ENCODE data around the gene LRRC4C.

DNA sequence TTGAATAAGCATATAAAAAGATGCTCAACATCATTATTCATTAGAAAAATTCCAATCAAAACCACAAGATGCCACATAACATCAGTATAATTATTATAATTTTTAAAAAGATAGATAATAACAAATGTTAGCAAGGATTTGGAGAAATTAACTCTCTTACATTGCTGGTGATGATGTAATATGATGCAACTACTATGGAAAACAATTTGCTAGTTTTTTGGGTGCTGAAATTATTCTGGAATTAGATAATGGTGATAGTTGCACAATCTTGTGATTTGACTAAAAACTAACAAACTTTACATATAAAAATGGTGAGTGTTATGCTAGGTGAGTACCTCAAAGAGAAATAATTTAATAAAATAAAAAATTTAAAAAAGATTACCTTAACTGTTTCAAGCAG lies 412.2 kb downstream of the LRRC4C start:
- TF ChIP-seq, protein P1, sequence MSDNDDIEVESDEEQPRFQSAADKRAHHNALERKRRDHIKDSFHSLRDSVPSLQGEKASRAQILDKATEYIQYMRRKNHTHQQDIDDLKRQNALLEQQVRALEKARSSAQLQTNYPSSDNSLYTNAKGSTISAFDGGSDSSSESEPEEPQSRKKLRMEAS (CRISPR knock-in tag; IDR thresholded peaks at IDR 0.05): no peak
- no peak for TF ChIP-seq TCF7 (CRISPR knock-in tag; IDR thresholded peaks at IDR 0.05; ENCODE audit: low read depth)
- TF ChIP-seq, protein P2, sequence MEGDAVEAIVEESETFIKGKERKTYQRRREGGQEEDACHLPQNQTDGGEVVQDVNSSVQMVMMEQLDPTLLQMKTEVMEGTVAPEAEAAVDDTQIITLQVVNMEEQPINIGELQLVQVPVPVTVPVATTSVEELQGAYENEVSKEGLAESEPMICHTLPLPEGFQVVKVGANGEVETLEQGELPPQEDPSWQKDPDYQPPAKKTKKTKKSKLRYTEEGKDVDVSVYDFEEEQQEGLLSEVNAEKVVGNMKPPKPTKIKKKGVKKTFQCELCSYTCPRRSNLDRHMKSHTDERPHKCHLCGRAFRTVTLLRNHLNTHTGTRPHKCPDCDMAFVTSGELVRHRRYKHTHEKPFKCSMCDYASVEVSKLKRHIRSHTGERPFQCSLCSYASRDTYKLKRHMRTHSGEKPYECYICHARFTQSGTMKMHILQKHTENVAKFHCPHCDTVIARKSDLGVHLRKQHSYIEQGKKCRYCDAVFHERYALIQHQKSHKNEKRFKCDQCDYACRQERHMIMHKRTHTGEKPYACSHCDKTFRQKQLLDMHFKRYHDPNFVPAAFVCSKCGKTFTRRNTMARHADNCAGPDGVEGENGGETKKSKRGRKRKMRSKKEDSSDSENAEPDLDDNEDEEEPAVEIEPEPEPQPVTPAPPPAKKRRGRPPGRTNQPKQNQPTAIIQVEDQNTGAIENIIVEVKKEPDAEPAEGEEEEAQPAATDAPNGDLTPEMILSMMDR (IDR thresholded peaks at IDR 0.05): no peak
- TF ChIP-seq, protein P3, sequence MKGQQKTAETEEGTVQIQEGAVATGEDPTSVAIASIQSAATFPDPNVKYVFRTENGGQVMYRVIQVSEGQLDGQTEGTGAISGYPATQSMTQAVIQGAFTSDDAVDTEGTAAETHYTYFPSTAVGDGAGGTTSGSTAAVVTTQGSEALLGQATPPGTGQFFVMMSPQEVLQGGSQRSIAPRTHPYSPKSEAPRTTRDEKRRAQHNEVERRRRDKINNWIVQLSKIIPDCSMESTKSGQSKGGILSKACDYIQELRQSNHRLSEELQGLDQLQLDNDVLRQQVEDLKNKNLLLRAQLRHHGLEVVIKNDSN (CRISPR knock-in tag; IDR thresholded peaks at IDR 0.05): no peak
- TF ChIP-seq, protein P4, sequence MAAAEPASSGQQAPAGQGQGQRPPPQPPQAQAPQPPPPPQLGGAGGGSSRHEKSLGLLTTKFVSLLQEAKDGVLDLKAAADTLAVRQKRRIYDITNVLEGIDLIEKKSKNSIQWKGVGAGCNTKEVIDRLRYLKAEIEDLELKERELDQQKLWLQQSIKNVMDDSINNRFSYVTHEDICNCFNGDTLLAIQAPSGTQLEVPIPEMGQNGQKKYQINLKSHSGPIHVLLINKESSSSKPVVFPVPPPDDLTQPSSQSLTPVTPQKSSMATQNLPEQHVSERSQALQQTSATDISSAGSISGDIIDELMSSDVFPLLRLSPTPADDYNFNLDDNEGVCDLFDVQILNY (CRISPR knock-in tag; IDR thresholded peaks at IDR 0.05): no peak
- TF ChIP-seq, protein P5, sequence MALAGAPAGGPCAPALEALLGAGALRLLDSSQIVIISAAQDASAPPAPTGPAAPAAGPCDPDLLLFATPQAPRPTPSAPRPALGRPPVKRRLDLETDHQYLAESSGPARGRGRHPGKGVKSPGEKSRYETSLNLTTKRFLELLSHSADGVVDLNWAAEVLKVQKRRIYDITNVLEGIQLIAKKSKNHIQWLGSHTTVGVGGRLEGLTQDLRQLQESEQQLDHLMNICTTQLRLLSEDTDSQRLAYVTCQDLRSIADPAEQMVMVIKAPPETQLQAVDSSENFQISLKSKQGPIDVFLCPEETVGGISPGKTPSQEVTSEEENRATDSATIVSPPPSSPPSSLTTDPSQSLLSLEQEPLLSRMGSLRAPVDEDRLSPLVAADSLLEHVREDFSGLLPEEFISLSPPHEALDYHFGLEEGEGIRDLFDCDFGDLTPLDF (CRISPR knock-in tag; IDR thresholded peaks at IDR 0.05): no peak
- no peak for TF ChIP-seq CREM (CRISPR knock-in tag; IDR thresholded peaks at IDR 0.05)
- TF ChIP-seq SMAD3 (CRISPR knock-in tag; IDR thresholded peaks at IDR 0.05; ENCODE audit: borderline replicate concordance): no peak
- TF ChIP-seq, protein P6, sequence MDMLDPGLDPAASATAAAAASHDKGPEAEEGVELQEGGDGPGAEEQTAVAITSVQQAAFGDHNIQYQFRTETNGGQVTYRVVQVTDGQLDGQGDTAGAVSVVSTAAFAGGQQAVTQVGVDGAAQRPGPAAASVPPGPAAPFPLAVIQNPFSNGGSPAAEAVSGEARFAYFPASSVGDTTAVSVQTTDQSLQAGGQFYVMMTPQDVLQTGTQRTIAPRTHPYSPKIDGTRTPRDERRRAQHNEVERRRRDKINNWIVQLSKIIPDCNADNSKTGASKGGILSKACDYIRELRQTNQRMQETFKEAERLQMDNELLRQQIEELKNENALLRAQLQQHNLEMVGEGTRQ (CRISPR knock-in tag; IDR thresholded peaks at IDR 0.05): no peak
- no peak for TF ChIP-seq TEAD4 (CRISPR knock-in tag; IDR thresholded peaks at IDR 0.05)
- TF ChIP-seq FOXJ3 (CRISPR knock-in tag; IDR thresholded peaks at IDR 0.05; ENCODE audit: borderline replicate concordance): no peak
